Anterior cingulate cortex (tissue), 58 donors: ENCODE measurements around the gene TGFBR3L.
A peak's percentile ranks its signal among the peaks of the same experiment; 100 is the strongest.
"Not testable (repeated sequence)": the region's sequence is repeated elsewhere in the genome, so short reads cannot be mapped to it uniquely, and the experiment has no call there.

Experiments used
- DNase-seq, 58 donors: peaks; one replicate each; lab custom pipeline; 2025; lab: John Stamatoyannopoulos, UW

Gene TGFBR3L

GRCh38 chr19:7879111-7879807 is 35.4 kb upstream of the TGFBR3L start:
- no peak for DNase-seq

GRCh38 chr19:7879836-7880235 is 34.8 kb upstream of the TGFBR3L start:
- no peak for DNase-seq

- DNase-seq = no peak
Measured at GRCh38 chr19:7881910-7882309, 32.7 kb upstream of the TGFBR3L start.

- DNase-seq = no peak
Measured at GRCh38 chr19:7883105-7883504, 31.5 kb upstream of the TGFBR3L start.

- DNase-seq = no peak
Measured at GRCh38 chr19:7883796-7884570, 30.6 kb upstream of the TGFBR3L start.

- no peak for DNase-seq
Measured at GRCh38 chr19:7885818-7886217, 28.8 kb upstream of the TGFBR3L start.

- DNase-seq = no peak
Measured at GRCh38 chr19:7887408-7888144, 27.1 kb upstream of the TGFBR3L start.

GRCh38 chr19:7888145-7888825 is 26.3 kb upstream of the TGFBR3L start, which contains the start of gene LRRC8E:
Gene LRRC8E (plus strand): TSS chr19:7888510. CDS start chr19:7895604, 7,094 bp downstream.
- DNase-seq = no peak

GRCh38 chr19:7888826-7889217 is 25.8 kb upstream of the TGFBR3L start:
- no peak for DNase-seq

GRCh38 chr19:7893362-7894101 is 21.1 kb upstream of the TGFBR3L start:
- DNase-seq = not testable (repeated sequence)

- no peak for DNase-seq
Measured at GRCh38 chr19:7894612-7895309, 19.9 kb upstream of the TGFBR3L start.

- no peak for DNase-seq
Measured at GRCh38 chr19:7895565-7895964, 19.1 kb upstream of the TGFBR3L start.

- no peak for DNase-seq
Measured at GRCh38 chr19:7897292-7897691, 17.3 kb upstream of the TGFBR3L start.

- DNase-seq = no peak
Measured at GRCh38 chr19:7898967-7899366, 15.7 kb upstream of the TGFBR3L start.

GRCh38 chr19:7899751-7900378 is 14.8 kb upstream of the TGFBR3L start:
- DNase-seq = no peak

GRCh38 chr19:7900401-7900870 is 14.2 kb upstream of the TGFBR3L start:
- DNase-seq = no peak

GRCh38 chr19:7900931-7901330 is 13.7 kb upstream of the TGFBR3L start:
- DNase-seq = no peak

- no peak for DNase-seq
Measured at GRCh38 chr19:7901337-7901736, 13.3 kb upstream of the TGFBR3L start.

- DNase-seq = peak in 1 of 58 donors; percentile 63
Measured at GRCh38 chr19:7902796-7903243, 11.8 kb upstream of the TGFBR3L start.
